Measurements from ENCODE around the gene CAMKK2.

CAMKK2 gene

GRCh38 chr12:121331248-121331647 lies 34.7 kb upstream of the CAMKK2 start:
- peaks cover 95% of the 10 kb centered on the region for H3K36me3 ChIP-seq (ENCODE audit: control insufficient read depth, low read length)

GRCh38 chr12:121330692-121331091 lies 34.2 kb upstream of the CAMKK2 start:
- H3K79me2 ChIP-seq (ENCODE audit: control insufficient read depth, low read length) = no peaks in the 10 kb centered on the region; the same call in 1 of the 2 replicates
- peaks cover 5% of the 10 kb centered on the region for H3F3A ChIP-seq (ENCODE audit: control insufficient read depth, insufficient read depth)
- H3K9me3 ChIP-seq (ENCODE audit: control insufficient read depth, insufficient read depth, low read length) = no peaks in the 10 kb centered on the region
- peaks cover 96% of the 10 kb centered on the region for H3K36me3 ChIP-seq (ENCODE audit: control insufficient read depth, low read length)
- no peak overlapping the region for H3K4me3 ChIP-seq (ENCODE audit: low read length)
- H3K27me3 ChIP-seq (ENCODE audit: control insufficient read depth, low read length) = no peaks in the 10 kb centered on the region
- TF ChIP-seq CTCF (IDR thresholded peaks at IDR 0.05; ENCODE audit: low read depth, low read length, poor library complexity, severe bottlenecking) (no peak), EZH2phosphoT487 (IDR thresholded peaks at IDR 0.05; ENCODE audit: borderline replicate concordance, low read length) (no peak)
- no peaks in the 10 kb centered on the region for H4K20me1 ChIP-seq (ENCODE audit: control insufficient read depth, insufficient read depth, low read depth, low read length)
- no peak overlapping the region for H3K4me2 ChIP-seq (ENCODE audit: low read length)
- no peaks in the 10 kb centered on the region for H3K9me2 ChIP-seq (replicated peaks; ENCODE audit: control insufficient read depth, low read length)
- H3K4me1 ChIP-seq (ENCODE audit: control insufficient read depth, low read length) = no peaks in the 10 kb centered on the region
- H3K27ac ChIP-seq (ENCODE audit: low read depth, low read length) = no peak overlapping the region

More at GRCh38 chr12:121331248-121331647, 34.7 kb upstream of the CAMKK2 start:
- Histone ChIP-seq H3K27me3 (ENCODE audit: control insufficient read depth, low read length) (no peaks in the 10 kb centered on the region), H3K9me3 (ENCODE audit: control insufficient read depth, insufficient read depth, low read length) (no peaks in the 10 kb centered on the region), H3K79me2 (ENCODE audit: control insufficient read depth, low read length) (no peaks in the 10 kb centered on the region; the same call in 1 of the 2 replicates), H3K4me3 (ENCODE audit: low read length) (no peak overlapping the region), H3K4me2 (ENCODE audit: low read length) (no peak overlapping the region), H3K27ac (ENCODE audit: low read depth, low read length) (no peak overlapping the region), H3K9me2 (replicated peaks; ENCODE audit: control insufficient read depth, low read length) (no peaks in the 10 kb centered on the region), H3K4me1 (ENCODE audit: control insufficient read depth, low read length) (no peaks in the 10 kb centered on the region), H4K20me1 (ENCODE audit: control insufficient read depth, insufficient read depth, low read depth, low read length) (no peaks in the 10 kb centered on the region), H3F3A (ENCODE audit: control insufficient read depth, insufficient read depth) (peaks cover 11% of the 10 kb centered on the region)
- TF ChIP-seq CTCF (IDR thresholded peaks at IDR 0.05; ENCODE audit: low read depth, low read length, poor library complexity, severe bottlenecking) (no peak), EZH2phosphoT487 (IDR thresholded peaks at IDR 0.05; ENCODE audit: borderline replicate concordance, low read length) (no peak)

DNA sequence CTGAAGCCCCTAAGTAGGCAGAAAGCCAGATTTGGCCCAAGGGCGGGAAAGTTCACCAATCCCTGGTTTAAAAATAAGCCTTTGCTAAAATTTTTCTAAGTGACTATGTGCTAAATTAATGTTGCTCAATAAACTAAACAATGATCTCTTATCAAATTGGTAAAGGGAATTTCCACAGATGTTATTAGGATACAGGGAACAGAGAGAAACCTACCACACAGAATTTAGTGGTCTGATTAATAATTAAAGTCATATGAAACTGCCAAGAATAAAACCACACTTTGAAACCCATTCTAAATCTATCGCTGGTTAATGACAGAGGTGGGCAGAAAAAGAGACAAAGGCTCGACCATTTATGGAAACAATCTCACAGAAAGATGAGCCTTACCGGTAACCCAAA lies 33.7 kb upstream of the CAMKK2 start:
- H3F3A ChIP-seq (ENCODE audit: control insufficient read depth, insufficient read depth) = 0 out of 2 replicates have a peak, but pooled peaks cover 2% of the 10 kb centered on the region
- H4K20me1 ChIP-seq (ENCODE audit: control insufficient read depth, insufficient read depth, low read depth, low read length) = no peaks in the 10 kb centered on the region
- no peaks in the 10 kb centered on the region for H3K9me3 ChIP-seq (ENCODE audit: control insufficient read depth, insufficient read depth, low read length)
- no peaks in the 10 kb centered on the region; the same call in 1 of the 2 replicates for H3K79me2 ChIP-seq (ENCODE audit: control insufficient read depth, low read length)
- H3K27ac ChIP-seq (ENCODE audit: low read depth, low read length) = no peak overlapping the region
- H3K4me1 ChIP-seq (ENCODE audit: control insufficient read depth, low read length) = no peaks in the 10 kb centered on the region
- H3K36me3 ChIP-seq (ENCODE audit: control insufficient read depth, low read length) = peaks cover 93% of the 10 kb centered on the region
- no peaks in the 10 kb centered on the region for H3K27me3 ChIP-seq (ENCODE audit: control insufficient read depth, low read length)
- no peak for TF ChIP-seq CTCF (IDR thresholded peaks at IDR 0.05; ENCODE audit: low read depth, low read length, poor library complexity, severe bottlenecking)
- no peak for TF ChIP-seq EZH2phosphoT487 (IDR thresholded peaks at IDR 0.05; ENCODE audit: borderline replicate concordance, low read length)
- no peaks in the 10 kb centered on the region for H3K9me2 ChIP-seq (replicated peaks; ENCODE audit: control insufficient read depth, low read length)
- H3K4me2 ChIP-seq (ENCODE audit: low read length) = no peak overlapping the region
- no peak overlapping the region for H3K4me3 ChIP-seq (ENCODE audit: low read length)

Data from DOHH2 (cell line).